ENCODE measurements around the gene AOPEP.

The AOPEP gene

DNA sequence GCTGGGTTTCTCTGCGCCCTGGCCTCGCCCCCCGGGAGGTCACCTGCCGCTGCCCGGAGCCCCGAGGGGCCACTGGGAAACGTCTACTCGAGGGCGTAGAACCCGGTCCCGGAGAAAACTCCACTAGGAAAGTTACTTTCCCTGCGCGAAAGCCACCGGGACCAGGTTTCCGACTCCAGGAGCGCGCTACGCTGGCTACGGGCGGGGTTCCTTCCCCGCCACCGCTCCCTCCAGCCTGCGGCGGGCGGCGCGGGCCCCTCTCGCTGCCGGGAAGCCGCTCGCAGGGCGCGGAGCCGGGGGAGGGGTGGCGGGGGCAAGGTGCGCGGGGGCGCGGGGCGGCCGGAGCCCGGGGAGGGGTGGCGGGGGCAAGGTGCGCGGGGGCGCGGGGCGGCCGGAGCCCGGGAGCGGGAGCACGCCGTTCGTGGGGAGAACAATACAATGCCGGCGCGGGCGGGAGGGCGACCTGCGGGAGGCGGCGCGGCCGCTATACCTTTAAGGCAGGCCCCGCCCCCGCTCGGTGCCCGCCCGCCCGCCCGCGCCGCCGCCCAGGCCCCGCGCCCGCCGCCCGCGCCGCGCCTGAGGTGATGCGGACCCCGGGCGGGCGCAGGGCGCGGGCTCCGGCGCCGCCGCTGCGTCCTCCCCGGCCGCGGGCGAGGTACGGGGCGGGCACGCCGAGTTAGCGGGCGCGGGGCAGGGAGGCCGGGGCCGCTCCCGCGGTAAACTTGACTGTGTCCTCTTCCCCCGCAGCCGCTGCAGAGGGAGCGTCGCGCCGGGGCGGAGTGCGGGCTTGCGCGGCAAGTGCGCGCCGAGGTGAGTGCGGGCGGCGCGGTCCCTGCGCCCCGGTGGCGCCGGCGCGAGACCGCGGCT, 278.1 kb downstream of the AOPEP start:
- Histone ChIP-seq H3K9me3 (ENCODE audit: low read length) (no peaks in the 10 kb centered on the region), H3K27me3 (ENCODE audit: insufficient read depth, low read length) (no peaks in the 10 kb centered on the region), H3K36me3 (ENCODE audit: insufficient read depth, low read length) (no peaks in the 10 kb centered on the region; the same call in 1 of the 2 replicates), H2AFZ (ENCODE audit: low read length) (peak overlapping the region; percentile 59; the same call in 1 of the 2 replicates), H3K4me2 (ENCODE audit: low read length) (peak overlapping the region; percentile 86), H3K4me1 (ENCODE audit: insufficient read depth, low read length, severe bottlenecking) (peaks cover 25% of the 10 kb centered on the region), H3K9ac (ENCODE audit: low read length) (peak overlapping the region; percentile 88), H3K79me2 (ENCODE audit: insufficient read depth, low read length) (no peaks in the 10 kb centered on the region), H3K9me2 (ENCODE audit: low read depth, low read length) (no peaks in the 10 kb centered on the region), H3K4me3 (ENCODE audit: low read depth, low read length, poor library complexity, severe bottlenecking) (peak overlapping the region; percentile 93), H4K20me1 (ENCODE audit: insufficient read depth, low read length) (no peaks in the 10 kb centered on the region), H3F3A (ENCODE audit: insufficient read depth, low read length) (no peaks in the 10 kb centered on the region), H3K27ac (ENCODE audit: low read depth, low read length, poor library complexity, severe bottlenecking) (no peak overlapping the region)
- TF ChIP-seq, protein P1, sequence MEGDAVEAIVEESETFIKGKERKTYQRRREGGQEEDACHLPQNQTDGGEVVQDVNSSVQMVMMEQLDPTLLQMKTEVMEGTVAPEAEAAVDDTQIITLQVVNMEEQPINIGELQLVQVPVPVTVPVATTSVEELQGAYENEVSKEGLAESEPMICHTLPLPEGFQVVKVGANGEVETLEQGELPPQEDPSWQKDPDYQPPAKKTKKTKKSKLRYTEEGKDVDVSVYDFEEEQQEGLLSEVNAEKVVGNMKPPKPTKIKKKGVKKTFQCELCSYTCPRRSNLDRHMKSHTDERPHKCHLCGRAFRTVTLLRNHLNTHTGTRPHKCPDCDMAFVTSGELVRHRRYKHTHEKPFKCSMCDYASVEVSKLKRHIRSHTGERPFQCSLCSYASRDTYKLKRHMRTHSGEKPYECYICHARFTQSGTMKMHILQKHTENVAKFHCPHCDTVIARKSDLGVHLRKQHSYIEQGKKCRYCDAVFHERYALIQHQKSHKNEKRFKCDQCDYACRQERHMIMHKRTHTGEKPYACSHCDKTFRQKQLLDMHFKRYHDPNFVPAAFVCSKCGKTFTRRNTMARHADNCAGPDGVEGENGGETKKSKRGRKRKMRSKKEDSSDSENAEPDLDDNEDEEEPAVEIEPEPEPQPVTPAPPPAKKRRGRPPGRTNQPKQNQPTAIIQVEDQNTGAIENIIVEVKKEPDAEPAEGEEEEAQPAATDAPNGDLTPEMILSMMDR (IDR thresholded peaks at IDR 0.05; ENCODE audit: low read length) = no peak
- TF ChIP-seq EZH2 (IDR thresholded peaks at IDR 0.05; ENCODE audit: borderline replicate concordance, low read length) = no peak

DNA sequence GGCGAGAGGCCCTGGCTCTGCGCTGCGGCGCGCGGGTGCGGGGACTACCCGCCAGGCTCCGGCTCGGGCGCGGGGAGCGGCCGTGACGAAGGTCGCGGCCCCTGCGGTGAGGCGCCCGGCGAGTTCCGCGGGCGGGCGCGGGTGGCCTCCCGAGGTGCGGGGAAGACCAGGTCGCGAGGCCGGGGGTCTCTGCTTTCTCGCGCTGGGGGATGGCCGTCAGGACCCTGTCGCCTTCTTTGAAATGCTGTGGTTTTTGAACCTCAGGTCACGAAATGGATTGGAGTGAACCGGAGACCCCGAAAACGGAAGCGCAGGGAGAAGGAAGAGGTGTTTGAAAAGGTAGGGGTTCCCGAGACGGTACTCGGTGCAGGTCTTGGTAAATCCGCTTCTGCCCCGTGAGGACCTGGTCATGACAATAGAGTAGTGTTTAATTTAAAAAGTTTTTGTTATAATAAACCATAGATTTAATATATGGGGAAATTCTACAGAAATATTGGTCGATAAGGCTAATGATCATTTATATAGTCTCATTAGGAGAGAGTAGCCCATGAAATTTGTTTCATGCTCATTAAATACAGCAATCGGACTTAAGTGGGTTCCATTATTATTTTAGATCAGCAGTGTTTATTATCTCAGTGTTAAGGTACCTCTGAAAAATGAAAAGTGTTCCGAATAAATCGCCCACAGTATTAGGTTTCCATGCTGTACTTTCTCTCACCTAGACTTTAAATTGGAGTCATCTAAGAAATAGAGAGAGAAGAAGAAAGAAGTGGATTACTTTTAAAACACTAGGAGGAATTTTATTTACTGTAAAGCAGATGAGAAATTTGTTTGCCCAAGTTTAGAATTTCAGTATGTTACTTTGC, 279.0 kb downstream of the AOPEP start:
- peak overlapping the region; percentile 76 for H3K4me3 ChIP-seq (ENCODE audit: low read depth, low read length, poor library complexity, severe bottlenecking)
- no peaks in the 10 kb centered on the region for H4K20me1 ChIP-seq (ENCODE audit: insufficient read depth, low read length)
- H3K4me2 ChIP-seq (ENCODE audit: low read length) = peak overlapping the region; percentile 69
- peaks cover 25% of the 10 kb centered on the region for H3K4me1 ChIP-seq (ENCODE audit: insufficient read depth, low read length, severe bottlenecking)
- H3K9ac ChIP-seq (ENCODE audit: low read length) = peak overlapping the region; percentile 81
- H3K27me3 ChIP-seq (ENCODE audit: insufficient read depth, low read length) = no peaks in the 10 kb centered on the region
- H2AFZ ChIP-seq (ENCODE audit: low read length) = no peak overlapping the region
- H3K9me2 ChIP-seq (ENCODE audit: low read depth, low read length) = no peaks in the 10 kb centered on the region
- peak overlapping the region; percentile 33 for H3K27ac ChIP-seq (ENCODE audit: low read depth, low read length, poor library complexity, severe bottlenecking)
- H3F3A ChIP-seq (ENCODE audit: insufficient read depth, low read length) = no peaks in the 10 kb centered on the region
- no peaks in the 10 kb centered on the region for H3K79me2 ChIP-seq (ENCODE audit: insufficient read depth, low read length)
- TF ChIP-seq, protein P1 (IDR thresholded peaks at IDR 0.05; ENCODE audit: low read length) = no peak
- TF ChIP-seq EZH2 (IDR thresholded peaks at IDR 0.05; ENCODE audit: borderline replicate concordance, low read length) = no peak
- H3K9me3 ChIP-seq (ENCODE audit: low read length) = no peaks in the 10 kb centered on the region
- H3K36me3 ChIP-seq (ENCODE audit: insufficient read depth, low read length) = no peaks in the 10 kb centered on the region; the same call in 1 of the 2 replicates

DNA sequence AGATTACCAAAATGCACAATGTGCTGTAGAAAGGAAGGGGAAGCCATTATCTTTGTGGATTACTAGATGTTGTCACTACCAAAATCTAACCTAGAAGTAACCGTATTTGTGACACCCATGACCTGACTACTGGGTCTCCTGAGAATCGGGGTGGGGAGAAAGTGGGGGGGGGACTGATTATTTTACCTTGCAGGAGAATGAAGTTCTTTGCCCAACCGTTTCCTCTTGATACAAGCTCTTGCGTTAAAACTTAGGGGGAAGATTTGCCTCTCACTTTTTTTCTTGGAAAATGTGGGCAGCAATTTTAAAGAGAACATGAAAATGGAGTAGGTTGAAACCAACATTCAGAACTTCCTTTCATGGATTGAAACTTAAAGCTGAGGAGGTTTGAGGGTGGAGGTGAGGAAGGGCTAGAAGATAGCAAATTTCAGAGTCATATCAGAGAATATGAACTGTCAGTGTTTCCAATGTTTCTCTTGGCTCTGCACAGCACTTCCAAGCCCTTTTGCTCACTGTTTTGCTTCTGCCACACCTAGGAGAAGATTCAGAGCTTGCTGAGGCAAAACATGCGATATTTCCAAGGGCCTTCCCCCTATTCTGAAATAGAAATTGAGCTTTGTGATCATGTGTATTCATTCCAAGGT, 280.8 kb downstream of the AOPEP start:
- no peaks in the 10 kb centered on the region for H3K79me2 ChIP-seq (ENCODE audit: insufficient read depth, low read length)
- H3K27me3 ChIP-seq (ENCODE audit: insufficient read depth, low read length) = no peaks in the 10 kb centered on the region
- no peak overlapping the region for H3K9ac ChIP-seq (ENCODE audit: low read length)
- no peak overlapping the region for H3K4me2 ChIP-seq (ENCODE audit: low read length)
- no peaks in the 10 kb centered on the region; the same call in 1 of the 2 replicates for H3K36me3 ChIP-seq (ENCODE audit: insufficient read depth, low read length)
- H3K9me2 ChIP-seq (ENCODE audit: low read depth, low read length) = no peaks in the 10 kb centered on the region
- H2AFZ ChIP-seq (ENCODE audit: low read length) = no peak overlapping the region
- no peak for TF ChIP-seq EZH2 (IDR thresholded peaks at IDR 0.05; ENCODE audit: borderline replicate concordance, low read length)
- TF ChIP-seq, protein P1 (IDR thresholded peaks at IDR 0.05; ENCODE audit: low read length) = no peak
- no peaks in the 10 kb centered on the region for H3F3A ChIP-seq (ENCODE audit: insufficient read depth, low read length)
- H3K27ac ChIP-seq (ENCODE audit: low read depth, low read length, poor library complexity, severe bottlenecking) = no peak overlapping the region
- H3K9me3 ChIP-seq (ENCODE audit: low read length) = no peaks in the 10 kb centered on the region
- no peaks in the 10 kb centered on the region for H4K20me1 ChIP-seq (ENCODE audit: insufficient read depth, low read length)
- H3K4me3 ChIP-seq (ENCODE audit: low read depth, low read length, poor library complexity, severe bottlenecking) = no peak overlapping the region
- H3K4me1 ChIP-seq (ENCODE audit: insufficient read depth, low read length, severe bottlenecking) = peaks cover 25% of the 10 kb centered on the region

Data from OCI-LY1 (cell line).